ENCODE measurements around the gene RELT.
A peak's percentile ranks its signal among the peaks of the same experiment; 100 is the strongest.

DNA sequence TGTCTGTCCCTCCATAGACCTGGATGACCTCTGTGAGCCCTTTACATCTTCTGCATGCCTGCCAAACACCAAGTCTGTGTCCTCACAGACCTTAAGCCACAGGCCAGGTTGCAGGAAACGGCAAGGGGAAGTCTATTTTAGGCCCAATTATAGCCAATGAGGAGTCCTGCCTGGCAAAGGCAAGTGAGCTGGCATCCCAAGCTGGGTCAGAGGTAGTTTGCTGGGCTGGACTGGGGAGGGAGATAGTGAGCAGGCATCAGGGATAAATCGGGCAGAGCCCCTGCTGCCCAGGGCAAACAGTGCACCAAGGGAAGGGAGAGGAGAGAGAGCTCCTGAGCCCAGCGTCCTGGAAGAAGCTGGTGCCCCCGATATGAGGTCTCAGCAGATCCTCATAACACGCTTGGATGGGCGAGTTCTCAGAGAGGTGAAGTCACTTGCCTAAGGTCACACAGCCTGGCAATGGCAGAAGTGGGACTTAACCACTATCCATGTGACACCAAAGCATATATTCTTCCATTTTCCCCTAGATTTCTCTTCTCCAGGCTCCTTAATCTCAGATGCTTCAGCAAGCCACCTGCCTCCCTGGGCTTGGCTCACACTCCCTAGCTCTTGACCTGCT, 3.7 kb upstream of the RELT start:
- TF ChIP-seq, protein P1, sequence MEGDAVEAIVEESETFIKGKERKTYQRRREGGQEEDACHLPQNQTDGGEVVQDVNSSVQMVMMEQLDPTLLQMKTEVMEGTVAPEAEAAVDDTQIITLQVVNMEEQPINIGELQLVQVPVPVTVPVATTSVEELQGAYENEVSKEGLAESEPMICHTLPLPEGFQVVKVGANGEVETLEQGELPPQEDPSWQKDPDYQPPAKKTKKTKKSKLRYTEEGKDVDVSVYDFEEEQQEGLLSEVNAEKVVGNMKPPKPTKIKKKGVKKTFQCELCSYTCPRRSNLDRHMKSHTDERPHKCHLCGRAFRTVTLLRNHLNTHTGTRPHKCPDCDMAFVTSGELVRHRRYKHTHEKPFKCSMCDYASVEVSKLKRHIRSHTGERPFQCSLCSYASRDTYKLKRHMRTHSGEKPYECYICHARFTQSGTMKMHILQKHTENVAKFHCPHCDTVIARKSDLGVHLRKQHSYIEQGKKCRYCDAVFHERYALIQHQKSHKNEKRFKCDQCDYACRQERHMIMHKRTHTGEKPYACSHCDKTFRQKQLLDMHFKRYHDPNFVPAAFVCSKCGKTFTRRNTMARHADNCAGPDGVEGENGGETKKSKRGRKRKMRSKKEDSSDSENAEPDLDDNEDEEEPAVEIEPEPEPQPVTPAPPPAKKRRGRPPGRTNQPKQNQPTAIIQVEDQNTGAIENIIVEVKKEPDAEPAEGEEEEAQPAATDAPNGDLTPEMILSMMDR (conservative IDR thresholded peaks at IDR 0.05 in 1 of 2, IDR thresholded peaks at IDR 0.05 in 1 of 2; ENCODE audit: low read depth in 1 of 2, low read length in 2 of 2): peak in 1 of 2 donors; percentile 9
- TF ChIP-seq EZH2 (IDR thresholded peaks at IDR 0.05; ENCODE audit: low read length, missing control alignments): no peak
